Upper lobe of right lung (tissue), 1 donor: Measurements from ENCODE around the gene GAD1. TPM values are rescaled to one million over a fixed set of nuclear protein-coding genes. Genes with fewer than 3 reads are reported as not detected.

ENCODE experiments used
- ATAC-seq: fragments of 200-7000 bp; cut with Tn5 transposase; one replicate; pipeline ENCODE4 v1.9.1; 2020; ENCODE audit warnings: mild to moderate bottlenecking, moderate library complexity
- DNase-seq: peaks from one replicate; pipeline ENCODE4 v3.0.0-alpha.2; 2020
- H3K27ac ChIP-seq: fragments of 200-600 bp; one replicate; pipeline ENCODE4 v1.8.0; 2022
- H3K27me3 ChIP-seq: fragments of 200-600 bp; one replicate; pipeline ENCODE4 v1.8.0; 2022; ENCODE audit warnings: mild to moderate bottlenecking
- H3K36me3 ChIP-seq: fragments of 200-600 bp; one replicate; pipeline ENCODE4 v1.8.0; 2022
- H3K4me1 ChIP-seq: fragments of 200-600 bp; one replicate; pipeline ENCODE4 v1.8.0; 2022
- H3K4me3 ChIP-seq: fragments of 200-600 bp; one replicate; pipeline ENCODE4 v1.8.0; 2022; ENCODE audit warnings: mild to moderate bottlenecking
- H3K9me3 ChIP-seq: fragments of 200-600 bp; one replicate; pipeline ENCODE4 v1.8.0; 2022
- intact Hi-C: fragments of 100-400 bp; cut with DNase I; formaldehyde crosslinking; loops from one replicate; pipeline ENCODE4 v1.11.0; 2022
- total RNA-seq: library from RNA; stranded (reverse); fragmentation: NEBNext Ultra II Directional; extraction: Animal tissue kit (Norgen Biotek cat#: 25700); gene quantifications from one replicate; pipeline ENCODE4 v1.2.1, GENCODE V29; 2021
- TF ChIP-seq, protein P1 (sequence below): fragments of 200-600 bp; IDR thresholded peaks from one replicate; pipeline ENCODE4 v1.8.0; 2022; ENCODE audit warnings: antibody characterized with exemption
- donor health status: DM: no; HTN: yes; CAD: no; lungs with severe emphysema.

GAD1 gene
- total RNA-seq, 1 donor from 2014 or later: not detected

DNA sequence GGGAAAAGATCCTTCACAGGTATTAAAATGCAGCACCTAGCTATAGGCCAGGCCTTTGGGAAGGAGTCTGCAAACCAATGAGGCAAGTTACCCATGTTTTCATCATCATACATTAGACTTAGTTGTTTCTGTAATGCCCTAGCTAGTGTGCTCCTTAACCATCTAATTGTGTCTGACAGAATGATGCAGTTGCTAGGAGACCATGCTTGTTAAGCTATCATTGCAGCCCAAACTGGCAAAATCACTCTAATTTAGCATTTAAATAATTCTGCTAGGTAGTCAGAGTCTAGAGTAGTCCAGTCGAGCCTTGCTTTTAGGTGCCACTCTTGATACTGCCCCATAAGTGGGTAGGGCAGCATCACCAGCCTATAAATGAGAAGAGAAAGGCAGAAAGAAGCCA, 34.9 kb downstream of the GAD1 start:
- DNase-seq (no peak), ATAC-seq (no peak)
- Histone ChIP-seq H3K27ac (no peak overlapping the region), H3K36me3 (no peaks in the 10 kb centered on the region), H3K9me3 (no peaks in the 10 kb centered on the region), H3K4me1 (no peaks in the 10 kb centered on the region), H3K27me3 (no peaks in the 10 kb centered on the region), H3K4me3 (no peak overlapping the region)
- TF ChIP-seq, protein P1, sequence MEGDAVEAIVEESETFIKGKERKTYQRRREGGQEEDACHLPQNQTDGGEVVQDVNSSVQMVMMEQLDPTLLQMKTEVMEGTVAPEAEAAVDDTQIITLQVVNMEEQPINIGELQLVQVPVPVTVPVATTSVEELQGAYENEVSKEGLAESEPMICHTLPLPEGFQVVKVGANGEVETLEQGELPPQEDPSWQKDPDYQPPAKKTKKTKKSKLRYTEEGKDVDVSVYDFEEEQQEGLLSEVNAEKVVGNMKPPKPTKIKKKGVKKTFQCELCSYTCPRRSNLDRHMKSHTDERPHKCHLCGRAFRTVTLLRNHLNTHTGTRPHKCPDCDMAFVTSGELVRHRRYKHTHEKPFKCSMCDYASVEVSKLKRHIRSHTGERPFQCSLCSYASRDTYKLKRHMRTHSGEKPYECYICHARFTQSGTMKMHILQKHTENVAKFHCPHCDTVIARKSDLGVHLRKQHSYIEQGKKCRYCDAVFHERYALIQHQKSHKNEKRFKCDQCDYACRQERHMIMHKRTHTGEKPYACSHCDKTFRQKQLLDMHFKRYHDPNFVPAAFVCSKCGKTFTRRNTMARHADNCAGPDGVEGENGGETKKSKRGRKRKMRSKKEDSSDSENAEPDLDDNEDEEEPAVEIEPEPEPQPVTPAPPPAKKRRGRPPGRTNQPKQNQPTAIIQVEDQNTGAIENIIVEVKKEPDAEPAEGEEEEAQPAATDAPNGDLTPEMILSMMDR: no peak
- intact Hi-C loops: no loop called here

DNA sequence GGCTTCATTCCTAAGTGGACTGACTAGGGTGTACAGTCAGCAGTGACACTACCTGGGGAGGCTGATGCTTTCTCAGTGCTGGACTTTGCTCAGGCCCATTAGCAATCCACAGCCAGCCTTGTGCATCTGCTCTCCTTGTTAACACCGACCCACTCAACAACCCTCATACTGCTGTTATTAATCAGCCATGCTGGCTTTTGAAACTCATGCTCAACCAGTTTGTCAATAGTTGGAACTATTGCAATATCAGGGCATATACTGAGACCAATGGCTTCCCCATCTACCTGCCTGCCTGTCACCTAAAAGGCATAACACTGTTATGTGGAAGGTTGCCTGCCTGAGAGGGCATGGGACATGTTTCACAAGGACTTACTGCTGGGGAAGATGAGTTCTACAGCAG, 39.4 kb downstream of the GAD1 start:
- Histone ChIP-seq H3K27ac (no peak overlapping the region), H3K27me3 (no peaks in the 10 kb centered on the region), H3K9me3 (no peaks in the 10 kb centered on the region), H3K4me1 (no peaks in the 10 kb centered on the region), H3K4me3 (no peak overlapping the region), H3K36me3 (no peaks in the 10 kb centered on the region)
- TF ChIP-seq, protein P1: no peak
- no peak for ATAC-seq
- intact Hi-C loops: no loop called here
- no peak for DNase-seq

DNA sequence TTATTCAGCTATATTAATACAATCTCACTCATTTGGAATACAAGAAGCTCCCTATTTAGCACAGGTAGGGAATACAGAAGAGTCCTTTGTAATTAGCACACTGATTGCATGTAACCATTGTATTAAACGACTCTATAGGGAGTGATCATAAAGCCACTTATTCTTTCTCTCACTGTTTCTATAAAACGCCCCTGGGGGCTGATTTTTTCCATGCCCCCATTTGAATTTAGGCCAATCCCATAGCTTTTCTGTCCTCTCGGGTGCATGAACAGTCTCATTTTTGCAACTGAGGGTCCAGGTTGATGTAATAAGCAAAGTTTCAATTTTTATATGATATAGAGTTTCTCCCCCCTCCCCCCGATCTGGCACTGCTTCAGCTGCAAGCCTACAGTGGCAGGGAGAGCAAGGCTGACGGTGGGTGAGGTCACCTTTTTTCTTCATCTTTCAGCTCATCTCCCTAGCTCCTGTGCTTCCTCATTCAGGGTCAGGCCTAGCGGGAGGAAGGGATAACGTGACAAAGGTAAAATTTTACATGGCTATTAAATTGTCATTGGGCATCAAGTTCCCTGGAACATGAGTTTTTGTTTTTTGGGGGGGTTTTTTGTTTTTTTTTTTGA, 45.7 kb downstream of the GAD1 start:
- H3K4me1 ChIP-seq: no peaks in the 10 kb centered on the region
- H3K4me3 ChIP-seq: no peak overlapping the region
- no peaks in the 10 kb centered on the region for H3K27me3 ChIP-seq
- intact Hi-C loops: no loop called here
- DNase-seq: no peak
- TF ChIP-seq, protein P1: no peak
- no peaks in the 10 kb centered on the region for H3K9me3 ChIP-seq
- no peaks in the 10 kb centered on the region for H3K36me3 ChIP-seq
- no peak for ATAC-seq
- H3K27ac ChIP-seq: no peak overlapping the region

DNA sequence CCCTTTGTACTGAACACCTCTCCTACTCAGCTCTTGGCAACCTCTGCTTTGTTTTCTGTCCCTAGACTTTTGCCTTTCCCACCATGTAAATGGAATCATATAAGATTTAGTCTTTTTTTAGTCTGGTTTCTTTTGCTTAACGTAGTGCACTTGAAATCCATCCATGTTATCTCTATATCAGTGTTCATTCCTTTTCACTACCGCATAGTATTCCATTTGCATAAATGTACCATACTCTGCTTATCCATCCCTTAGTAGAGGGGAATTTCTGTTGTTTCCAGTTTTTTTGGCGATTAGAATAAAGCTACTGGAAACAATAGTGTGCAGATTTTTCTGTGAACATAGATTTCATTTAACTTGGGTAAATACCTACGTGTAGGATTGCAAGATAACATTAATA, 46.4 kb downstream of the GAD1 start:
- Histone ChIP-seq H3K27me3 (no peaks in the 10 kb centered on the region), H3K9me3 (no peaks in the 10 kb centered on the region), H3K4me1 (no peaks in the 10 kb centered on the region), H3K27ac (no peak overlapping the region), H3K4me3 (no peak overlapping the region), H3K36me3 (no peaks in the 10 kb centered on the region)
- intact Hi-C loops: no loop called here
- DNase-seq (no peak), ATAC-seq (no peak)
- TF ChIP-seq, protein P1: no peak

DNA sequence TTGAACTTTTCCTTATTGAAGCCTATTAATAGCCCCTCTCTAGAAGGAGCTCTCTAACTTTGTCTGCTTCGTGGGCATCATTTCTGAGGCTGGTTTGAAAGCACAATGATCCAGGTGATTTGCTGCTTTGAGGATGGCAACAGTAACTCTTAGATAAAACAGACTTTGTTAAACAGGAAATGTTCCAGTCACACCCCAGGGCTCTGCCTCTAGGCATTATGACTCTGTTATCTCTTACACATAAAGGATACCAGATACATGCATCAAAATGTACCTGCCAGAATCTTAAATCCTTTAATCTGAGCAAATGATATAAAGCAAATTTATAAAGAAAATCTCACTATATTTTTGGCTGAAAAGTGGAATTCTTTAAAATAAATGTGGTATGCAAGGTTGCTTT, 52.3 kb downstream of the GAD1 start:
- no peaks in the 10 kb centered on the region for H3K9me3 ChIP-seq
- peaks cover 5% of the 10 kb centered on the region for H3K4me1 ChIP-seq
- no peaks in the 10 kb centered on the region for H3K36me3 ChIP-seq
- no peak overlapping the region for H3K4me3 ChIP-seq
- no peaks in the 10 kb centered on the region for H3K27me3 ChIP-seq
- TF ChIP-seq, protein P1: no peak
- DNase-seq: no peak
- intact Hi-C loops: no loop called here
- H3K27ac ChIP-seq: no peak overlapping the region
- ATAC-seq: no peak

DNA sequence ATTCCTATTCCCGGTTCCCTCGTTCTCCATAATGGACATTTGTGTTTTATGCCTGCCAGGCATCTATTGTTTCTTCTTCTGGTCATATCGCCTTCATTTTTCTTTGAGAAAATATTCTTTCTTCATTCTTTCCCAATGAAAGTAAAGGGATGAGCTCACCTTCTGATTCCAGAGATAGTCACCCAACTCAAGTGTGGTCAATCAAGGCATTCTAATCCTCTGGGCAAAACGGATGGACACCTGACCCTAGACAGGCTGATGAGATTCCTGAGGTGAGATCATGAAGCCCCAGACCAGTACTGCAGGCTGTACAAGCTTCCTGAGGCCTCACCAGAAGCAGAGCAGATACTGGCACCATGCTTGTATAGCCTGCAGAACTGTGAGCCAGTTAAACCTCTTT, 52.8 kb downstream of the GAD1 start:
- DNase-seq: no peak
- no peak for ATAC-seq
- intact Hi-C loops: no loop called here
- H3K36me3 ChIP-seq: no peaks in the 10 kb centered on the region
- H3K9me3 ChIP-seq: no peaks in the 10 kb centered on the region
- H3K27ac ChIP-seq: no peak overlapping the region
- no peaks in the 10 kb centered on the region for H3K27me3 ChIP-seq
- peaks cover 5% of the 10 kb centered on the region for H3K4me1 ChIP-seq
- H3K4me3 ChIP-seq: no peak overlapping the region
- TF ChIP-seq, protein P1: no peak
